Panc1 (cell line): ENCODE data around the gene USP49. TPM values are rescaled to one million over a fixed set of nuclear protein-coding genes. Genes with fewer than 3 reads are reported as not detected.
A peak's percentile ranks its signal among the peaks of the same experiment; 100 is the strongest.

Experiments
- ATAC-seq: fragments of 200-7000 bp; cut with Tn5 transposase; 2 replicates; pipeline ENCODE4 v1.9.1; 2020; ENCODE audit warnings: mild to moderate bottlenecking, moderate library complexity
- BruUV-seq: library from RNA; stranded (reverse); fragments of 400-500 nt; replicated peaks from 2 replicates; lab custom pipeline; 2021; lab: Mats Ljungman, UMichigan
- CTCF ChIA-PET: fragments of 300-600 bp; sonication (Branson Sonifier 250); formaldehyde crosslinking; loops from one replicate; lab custom pipeline; 2022; ENCODE audit warnings: antibody characterized with exemption; lab: Charles Lee
- POLR2A ChIA-PET: fragments of 300-600 bp; sonication (Branson Sonifier 250); formaldehyde crosslinking; loops from one replicate; lab custom pipeline; 2022; ENCODE audit warnings: antibody characterized with exemption; lab: Charles Lee
- DNase-seq: peaks from one replicate; pipeline ENCODE4 v3.0.0-alpha.2; 2010; ENCODE audit warnings: low read depth, low spot score
- H3K27ac ChIP-seq: 2 replicates; pipeline ENCODE4 v1.5.1; 2011; ENCODE audit warnings: mild to moderate bottlenecking, low read length, inconsistent platforms
- H3K27me3 ChIP-seq: fragments of 200-500 bp; sonication (Bioruptor generic); 2 replicates; pipeline ENCODE4 v1.6.0; 2014; ENCODE audit warnings: low read length, inconsistent platforms; ENCODE audit not compliant: control insufficient read depth, insufficient read depth
- H3K36me3 ChIP-seq: fragments of 200-500 bp; sonication (Bioruptor generic); 2 replicates; pipeline ENCODE4 v1.5.1; 2014; ENCODE audit warnings: inconsistent platforms, mild to moderate bottlenecking, low read length, moderate library complexity; ENCODE audit not compliant: control insufficient read depth, insufficient read depth
- H3K4me1 ChIP-seq: 2 replicates; pipeline ENCODE4 v1.5.1; 2011; ENCODE audit warnings: inconsistent platforms, mild to moderate bottlenecking, low read length, moderate library complexity; ENCODE audit not compliant: control insufficient read depth, insufficient read depth
- H3K4me3 ChIP-seq, 2 experiments: 2 replicates each; pipeline ENCODE4 v1.5.1; 2011 to 2012; ENCODE audit warnings: low read depth in 2 of 2, low read length in 2 of 2, mild to moderate bottlenecking in 2 of 2, inconsistent platforms in 1 of 2, moderate library complexity in 1 of 2
- H3K9me3 ChIP-seq: fragments of 200-500 bp; sonication (Bioruptor generic); 2 replicates; pipeline ENCODE4 v1.5.1; 2014; ENCODE audit warnings: low read depth, mild to moderate bottlenecking, inconsistent platforms, low read length, moderate library complexity; ENCODE audit not compliant: control insufficient read depth, insufficient read depth
- POLR2AphosphoS5 ChIP-seq: IDR thresholded peaks from 2 replicates; pipeline ENCODE4 v1.6.1; 2012; ENCODE audit warnings: mild to moderate bottlenecking, low read depth, low read length, moderate library complexity
- SIN3A ChIP-seq: IDR thresholded peaks from 2 replicates; pipeline ENCODE4 v1.6.1; 2012; ENCODE audit warnings: low read depth, mild to moderate bottlenecking, low read length, moderate library complexity, borderline replicate concordance; ENCODE audit not compliant: insufficient read depth
- TCF7L2 ChIP-seq: IDR thresholded peaks from 2 replicates; pipeline ENCODE4 v1.6.1; 2011; ENCODE audit warnings: mild to moderate bottlenecking, low read depth, low read length, inconsistent platforms
- in situ Hi-C: cut with HindIII; loops from 2 replicates; pipeline ENCODE4 v1.10.0; 2016; ENCODE audit warnings: low sequenced_read_pairs, low pct_unique_long_range_greater_than_20kb
- intact Hi-C: fragments of 100-400 bp; cut with micrococcal nuclease; formaldehyde crosslinking; loops from one replicate; pipeline ENCODE4 v1.10.0; 2022; ENCODE audit not compliant: unreplicated experiment
- total RNA-seq: library from RNA; stranded (reverse); gene quantifications from one replicate; pipeline ENCODE4 v1.2.1, GENCODE V29; 2021; ENCODE audit not compliant: unreplicated experiment
- TF ChIP-seq, protein P1 (sequence below): fragments of 450-650 bp; IDR thresholded peaks from 2 replicates; pipeline ENCODE4 v1.5.1; 2017; ENCODE audit warnings: mild to moderate bottlenecking
- TF ChIP-seq, protein P2 (sequence below), 2 experiments: IDR thresholded peaks; 2 replicates each; pipeline ENCODE4 v1.6.1; 2011 to 2012; ENCODE audit warnings: low read depth in 2 of 2, control low read depth in 1 of 2, low read length in 1 of 2, mild to moderate bottlenecking in 1 of 2, moderate library complexity in 1 of 2; ENCODE audit not compliant: insufficient read depth in 1 of 2

Gene USP49
- total RNA-seq, 1 experiment from 2014 or later: 5.4 TPM

- DNase-seq (no peak), ATAC-seq (peak; percentile 13)
- no peaks in the 10 kb centered on the region for H3K9me3 ChIP-seq
- CTCF ChIA-PET: interaction anchor here (0.6 to 2.2 kb wide), 9 partner anchors 9 to 342 kb away, joined by 3 to 15 read pairs (median 4); partner anchors contain the start of genes BYSL, MED20 and TAF8
- no TSS peak for BruUV-seq
- peaks cover 7% of the 10 kb centered on the region; the same call in 1 of the 2 replicates for H3K4me1 ChIP-seq
- peak overlapping the region; percentile 63 for H3K27ac ChIP-seq
- POLR2A ChIA-PET: no interaction called here
- intact Hi-C loops: loop anchor here (5.0 to 10.0 kb wide), 2 partner anchors 51 to 136 kb away; partner anchors contain the start of genes BYSL, MED20 and TFEB
- TF ChIP-seq SIN3A: no peak
- TF ChIP-seq TCF7L2: no peak
- TF ChIP-seq, protein P1, sequence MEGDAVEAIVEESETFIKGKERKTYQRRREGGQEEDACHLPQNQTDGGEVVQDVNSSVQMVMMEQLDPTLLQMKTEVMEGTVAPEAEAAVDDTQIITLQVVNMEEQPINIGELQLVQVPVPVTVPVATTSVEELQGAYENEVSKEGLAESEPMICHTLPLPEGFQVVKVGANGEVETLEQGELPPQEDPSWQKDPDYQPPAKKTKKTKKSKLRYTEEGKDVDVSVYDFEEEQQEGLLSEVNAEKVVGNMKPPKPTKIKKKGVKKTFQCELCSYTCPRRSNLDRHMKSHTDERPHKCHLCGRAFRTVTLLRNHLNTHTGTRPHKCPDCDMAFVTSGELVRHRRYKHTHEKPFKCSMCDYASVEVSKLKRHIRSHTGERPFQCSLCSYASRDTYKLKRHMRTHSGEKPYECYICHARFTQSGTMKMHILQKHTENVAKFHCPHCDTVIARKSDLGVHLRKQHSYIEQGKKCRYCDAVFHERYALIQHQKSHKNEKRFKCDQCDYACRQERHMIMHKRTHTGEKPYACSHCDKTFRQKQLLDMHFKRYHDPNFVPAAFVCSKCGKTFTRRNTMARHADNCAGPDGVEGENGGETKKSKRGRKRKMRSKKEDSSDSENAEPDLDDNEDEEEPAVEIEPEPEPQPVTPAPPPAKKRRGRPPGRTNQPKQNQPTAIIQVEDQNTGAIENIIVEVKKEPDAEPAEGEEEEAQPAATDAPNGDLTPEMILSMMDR: no peak
- TF ChIP-seq, protein P2, sequence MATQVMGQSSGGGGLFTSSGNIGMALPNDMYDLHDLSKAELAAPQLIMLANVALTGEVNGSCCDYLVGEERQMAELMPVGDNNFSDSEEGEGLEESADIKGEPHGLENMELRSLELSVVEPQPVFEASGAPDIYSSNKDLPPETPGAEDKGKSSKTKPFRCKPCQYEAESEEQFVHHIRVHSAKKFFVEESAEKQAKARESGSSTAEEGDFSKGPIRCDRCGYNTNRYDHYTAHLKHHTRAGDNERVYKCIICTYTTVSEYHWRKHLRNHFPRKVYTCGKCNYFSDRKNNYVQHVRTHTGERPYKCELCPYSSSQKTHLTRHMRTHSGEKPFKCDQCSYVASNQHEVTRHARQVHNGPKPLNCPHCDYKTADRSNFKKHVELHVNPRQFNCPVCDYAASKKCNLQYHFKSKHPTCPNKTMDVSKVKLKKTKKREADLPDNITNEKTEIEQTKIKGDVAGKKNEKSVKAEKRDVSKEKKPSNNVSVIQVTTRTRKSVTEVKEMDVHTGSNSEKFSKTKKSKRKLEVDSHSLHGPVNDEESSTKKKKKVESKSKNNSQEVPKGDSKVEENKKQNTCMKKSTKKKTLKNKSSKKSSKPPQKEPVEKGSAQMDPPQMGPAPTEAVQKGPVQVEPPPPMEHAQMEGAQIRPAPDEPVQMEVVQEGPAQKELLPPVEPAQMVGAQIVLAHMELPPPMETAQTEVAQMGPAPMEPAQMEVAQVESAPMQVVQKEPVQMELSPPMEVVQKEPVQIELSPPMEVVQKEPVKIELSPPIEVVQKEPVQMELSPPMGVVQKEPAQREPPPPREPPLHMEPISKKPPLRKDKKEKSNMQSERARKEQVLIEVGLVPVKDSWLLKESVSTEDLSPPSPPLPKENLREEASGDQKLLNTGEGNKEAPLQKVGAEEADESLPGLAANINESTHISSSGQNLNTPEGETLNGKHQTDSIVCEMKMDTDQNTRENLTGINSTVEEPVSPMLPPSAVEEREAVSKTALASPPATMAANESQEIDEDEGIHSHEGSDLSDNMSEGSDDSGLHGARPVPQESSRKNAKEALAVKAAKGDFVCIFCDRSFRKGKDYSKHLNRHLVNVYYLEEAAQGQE (IDR thresholded peaks at IDR 0.05; ENCODE audit: insufficient read depth in 1 of 2, low read depth in 2 of 2, low read length in 1 of 2): no peak
- no peak for TF ChIP-seq POLR2AphosphoS5
- H3K27me3 ChIP-seq: no peaks in the 10 kb centered on the region
- peaks cover 14% of the 10 kb centered on the region for H3K36me3 ChIP-seq
- peak overlapping the region; percentile 71 to 92 for H3K4me3 ChIP-seq
- in situ Hi-C loops: no loop called here
These were observed 109.3 kb downstream of the USP49 start for GRCh38 chr6:41785689-41786450.

- Histone ChIP-seq H3K27me3 (no peaks in the 10 kb centered on the region), H3K36me3 (peaks cover 9% of the 10 kb centered on the region), H3K9me3 (no peaks in the 10 kb centered on the region), H3K27ac (no peak overlapping the region; the same call in 1 of the 2 replicates), H3K4me3 (no peak overlapping the region), H3K4me1 (peaks cover 7% of the 10 kb centered on the region; the same call in 1 of the 2 replicates)
- in situ Hi-C loops: no loop called here
- ChIA-PET CTCF (interaction anchor here (0.6 to 1.3 kb wide), 3 partner anchors 80 to 260 kb away, joined by 3 to 5 read pairs (median 4); no protein-coding TSS in a partner anchor), POLR2A (no interaction called here)
- no peak for ATAC-seq
- BruUV-seq: no TSS peak
- TF ChIP-seq SIN3A (no peak), POLR2AphosphoS5 (no peak), TCF7L2 (no peak)
- TF ChIP-seq, protein P2 (IDR thresholded peaks at IDR 0.05; ENCODE audit: insufficient read depth in 1 of 2, low read depth in 2 of 2, low read length in 1 of 2): no peak
- TF ChIP-seq, protein P1: no peak
- DNase-seq: no peak
- intact Hi-C loops: loop anchor here (5.0 to 10.0 kb wide), 2 partner anchors 50 to 137 kb away; partner anchors contain the start of genes BYSL, MED20 and TFEB
These were observed 109.9 kb downstream of the USP49 start for GRCh38 chr6:41785254-41785653.
